Endodermal cell (in vitro differentiated cells): ENCODE data around the gene TFAM. TPM values are rescaled to one million over a fixed set of nuclear protein-coding genes. Genes with fewer than 3 reads are reported as not detected.

Experiments used
- DNase-seq: peaks from one replicate; pipeline ENCODE4 v3.0.0-alpha.2; 2017
- H3K27ac ChIP-seq: 2 replicates; pipeline ENCODE4 v1.5.1; 2013; ENCODE audit warnings: mild to moderate bottlenecking, low read depth, low read length, moderate library complexity
- H3K27me3 ChIP-seq: 2 replicates; pipeline ENCODE4 v1.6.1; 2013; ENCODE audit warnings: mild to moderate bottlenecking, low read length, moderate library complexity; ENCODE audit not compliant: insufficient read depth, control insufficient read depth, poor library complexity, severe bottlenecking
- H3K36me3 ChIP-seq: 2 replicates; pipeline ENCODE4 v1.7.0; 2013; ENCODE audit warnings: mild to moderate bottlenecking, low read length, moderate library complexity; ENCODE audit not compliant: control insufficient read depth, insufficient read depth
- H3K4me1 ChIP-seq: one replicate; pipeline ENCODE4 v1.7.0; 2013; ENCODE audit warnings: low read length; ENCODE audit not compliant: control insufficient read depth, insufficient read depth
- H3K4me3 ChIP-seq: 2 replicates; pipeline ENCODE4 v1.5.1; 2013; ENCODE audit warnings: mild to moderate bottlenecking, low read length, moderate library complexity
- H3K9ac ChIP-seq: 2 replicates; pipeline ENCODE4 v1.6.1; 2013; ENCODE audit warnings: mild to moderate bottlenecking, low read length, moderate library complexity; ENCODE audit not compliant: poor library complexity, severe bottlenecking; ENCODE audit errors: extremely low read depth
- H3K9me3 ChIP-seq: 2 replicates; pipeline ENCODE4 v1.6.1; 2013; ENCODE audit warnings: mild to moderate bottlenecking, low read length, moderate library complexity; ENCODE audit not compliant: control insufficient read depth
- H3K27ac Mint-ChIP-seq: 2 replicates; pipeline ENCODE4 v1.8.0; 2020; ENCODE audit warnings: mixed read lengths
- H3K27me3 Mint-ChIP-seq: 2 replicates; pipeline ENCODE4 v1.8.0; 2021; ENCODE audit warnings: mild to moderate bottlenecking, mixed read lengths; ENCODE audit not compliant: insufficient read depth
- H3K36me3 Mint-ChIP-seq: 2 replicates; pipeline ENCODE4 v1.8.0; 2020; ENCODE audit warnings: low read depth, mixed read lengths
- H3K4me1 Mint-ChIP-seq: 2 replicates; pipeline ENCODE4 v1.8.0; 2020; ENCODE audit warnings: mixed read lengths
- H3K4me3 Mint-ChIP-seq: 2 replicates; pipeline ENCODE4 v1.8.0; 2020; ENCODE audit warnings: mild to moderate bottlenecking, moderate library complexity, mixed read lengths
- H3K9me3 Mint-ChIP-seq: 2 replicates; pipeline ENCODE4 v1.8.0; 2020; ENCODE audit warnings: mild to moderate bottlenecking, mixed read lengths
- WGBS, 2 experiments: methylation state at CpG; one replicate each; pipeline versions ENCODE4 v1.1.5 to v1.1.7; 2013; ENCODE audit warnings: missing lambda C conversion rate in 2 of 2, mixed read lengths in 1 of 2; ENCODE audit not compliant: insufficient coverage in 1 of 2, insufficient read length in 1 of 2; 5-methylcytosine and 5-hydroxymethylcytosine counted together
- total RNA-seq, 2 donors: library from RNA; stranded (reverse); fragmentation: NEBNext Ultra II Directional in 1 of 2; extraction: Animal tissue kit (Norgen Biotek cat#: 25700) in 1 of 2; gene quantifications; 2 replicates in 1 of 2; 3 replicates in 1 of 2; pipeline ENCODE4 v1.2.1, GENCODE V29; 2021
- TF ChIP-seq, protein P1 (sequence below): fragments of 200-600 bp; sonication (generic); conservative IDR thresholded peaks from 2 replicates; pipeline ENCODE4 v1.5.0; 2021; ENCODE audit warnings: antibody characterized with exemption, mild to moderate bottlenecking

TFAM gene
- total RNA-seq, 2 donors from 2014 or later: 68.6 to 72.9 TPM

DNA sequence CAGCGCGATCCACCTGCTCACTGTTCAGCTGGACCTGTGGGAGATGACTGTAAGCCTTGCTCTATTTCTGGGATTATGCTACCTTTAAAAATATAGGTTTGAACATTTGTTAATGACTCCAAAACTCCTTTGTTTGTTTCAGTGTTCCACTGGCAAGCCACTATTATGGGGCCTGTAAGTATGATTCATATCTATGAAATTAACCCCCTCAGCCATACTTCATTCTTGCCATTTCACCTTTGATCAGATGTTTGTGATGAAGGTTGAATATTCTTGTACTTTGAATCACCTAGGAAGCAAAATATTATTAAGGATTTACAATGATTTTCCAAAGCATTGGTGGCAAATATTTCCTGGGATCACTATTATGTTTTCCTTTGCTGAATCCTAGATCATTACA lies 23.9 kb upstream of the TFAM start:
- Histone ChIP-seq H3K27me3 (no peaks in the 10 kb centered on the region), H3K4me3 (no peak overlapping the region), H3K9me3 (no peaks in the 10 kb centered on the region), H3K27ac (no peak overlapping the region), H3K4me1 (no peaks in the 10 kb centered on the region), H3K36me3 (peaks cover 41% of the 10 kb centered on the region), H3K9ac (no peak overlapping the region)
- Mint-ChIP-seq H3K36me3 (peaks cover 12% of the 10 kb centered on the region), H3K4me1 (no peaks in the 10 kb centered on the region), H3K9me3 (no peaks in the 10 kb centered on the region), H3K4me3 (no peak overlapping the region), H3K27me3 (no peaks in the 10 kb centered on the region), H3K27ac (no peak overlapping the region)
- WGBS, 2 experiments: 98% methylated on average over 2 of the region's 2 CpGs; no CpG with 5 or more reads in 1 of the 2 experiments
- TF ChIP-seq, protein P1, sequence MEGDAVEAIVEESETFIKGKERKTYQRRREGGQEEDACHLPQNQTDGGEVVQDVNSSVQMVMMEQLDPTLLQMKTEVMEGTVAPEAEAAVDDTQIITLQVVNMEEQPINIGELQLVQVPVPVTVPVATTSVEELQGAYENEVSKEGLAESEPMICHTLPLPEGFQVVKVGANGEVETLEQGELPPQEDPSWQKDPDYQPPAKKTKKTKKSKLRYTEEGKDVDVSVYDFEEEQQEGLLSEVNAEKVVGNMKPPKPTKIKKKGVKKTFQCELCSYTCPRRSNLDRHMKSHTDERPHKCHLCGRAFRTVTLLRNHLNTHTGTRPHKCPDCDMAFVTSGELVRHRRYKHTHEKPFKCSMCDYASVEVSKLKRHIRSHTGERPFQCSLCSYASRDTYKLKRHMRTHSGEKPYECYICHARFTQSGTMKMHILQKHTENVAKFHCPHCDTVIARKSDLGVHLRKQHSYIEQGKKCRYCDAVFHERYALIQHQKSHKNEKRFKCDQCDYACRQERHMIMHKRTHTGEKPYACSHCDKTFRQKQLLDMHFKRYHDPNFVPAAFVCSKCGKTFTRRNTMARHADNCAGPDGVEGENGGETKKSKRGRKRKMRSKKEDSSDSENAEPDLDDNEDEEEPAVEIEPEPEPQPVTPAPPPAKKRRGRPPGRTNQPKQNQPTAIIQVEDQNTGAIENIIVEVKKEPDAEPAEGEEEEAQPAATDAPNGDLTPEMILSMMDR: no peak
- DNase-seq: no peak

DNA sequence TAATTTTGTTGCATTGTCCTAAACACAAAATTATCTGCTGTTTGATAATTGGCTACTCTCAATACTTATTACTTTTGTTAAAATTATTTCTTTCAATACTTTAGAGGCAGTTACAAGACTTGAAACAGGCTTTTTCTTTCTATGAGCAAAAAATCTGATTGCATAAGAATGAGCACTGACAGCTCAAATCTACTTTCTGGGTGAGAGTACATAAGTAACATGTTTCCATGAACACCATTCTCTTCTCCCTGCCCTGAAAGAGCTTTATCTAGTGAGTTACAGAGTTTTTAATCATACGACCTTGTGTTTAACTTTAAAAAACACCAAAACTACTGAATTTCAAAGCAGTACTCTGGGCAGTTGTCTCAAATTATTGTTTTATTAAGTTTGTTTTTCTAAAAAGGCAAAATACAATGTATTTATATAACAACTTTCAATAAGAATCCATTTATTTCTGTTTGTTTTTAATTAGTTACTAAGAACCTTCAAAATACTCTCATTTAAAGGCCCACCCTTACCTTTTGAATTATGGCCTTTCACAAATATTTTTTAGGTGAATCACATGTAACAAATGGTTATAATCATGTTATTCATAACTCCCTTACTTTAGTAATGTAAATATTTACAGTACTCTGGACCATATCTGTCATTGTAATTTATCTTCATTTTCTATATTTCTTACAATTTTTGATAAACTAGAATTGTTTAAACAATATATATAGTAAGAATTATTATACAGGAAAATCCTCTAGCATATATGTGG lies 23.0 kb upstream of the TFAM start:
- no peaks in the 10 kb centered on the region for H3K27me3 Mint-ChIP-seq
- H3K27ac Mint-ChIP-seq: no peak overlapping the region
- no peaks in the 10 kb centered on the region for H3K4me1 ChIP-seq
- no peak overlapping the region for H3K9ac ChIP-seq
- 100% methylated on average over 1 of the region's 1 CpG; no CpG with 5 or more reads in 1 of the 2 experiments for WGBS, 2 experiments
- H3K4me1 Mint-ChIP-seq: no peaks in the 10 kb centered on the region
- no peaks in the 10 kb centered on the region for H3K27me3 ChIP-seq
- H3K4me3 ChIP-seq: no peak overlapping the region
- H3K36me3 ChIP-seq: peaks cover 41% of the 10 kb centered on the region
- TF ChIP-seq, protein P1: no peak
- DNase-seq: no peak
- H3K9me3 ChIP-seq: no peaks in the 10 kb centered on the region
- H3K4me3 Mint-ChIP-seq: no peak overlapping the region
- no peaks in the 10 kb centered on the region for H3K9me3 Mint-ChIP-seq
- H3K36me3 Mint-ChIP-seq: peaks cover 12% of the 10 kb centered on the region
- H3K27ac ChIP-seq: no peak overlapping the region

DNA sequence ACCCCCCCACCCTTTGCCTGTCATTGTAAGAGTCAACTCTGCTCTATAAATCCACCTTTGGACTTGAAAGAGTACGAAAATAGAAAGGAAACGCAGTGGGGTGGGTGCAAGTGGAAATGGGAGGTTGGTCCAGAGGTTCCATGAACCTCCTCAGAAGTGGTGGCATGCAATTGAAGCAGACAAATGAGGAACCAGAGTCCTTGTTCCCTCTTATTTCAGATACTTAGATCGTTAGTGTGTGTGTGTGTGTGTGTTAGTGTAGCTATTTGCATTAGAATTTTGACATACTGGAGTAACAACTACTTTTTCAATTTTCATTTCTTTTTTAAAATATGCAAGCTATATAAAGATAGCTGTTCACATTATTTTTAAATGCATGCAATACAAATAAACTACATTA lies 18.1 kb upstream of the TFAM start:
- Mint-ChIP-seq H3K36me3 (peaks cover 12% of the 10 kb centered on the region), H3K4me3 (no peak overlapping the region), H3K27ac (no peak overlapping the region), H3K27me3 (no peaks in the 10 kb centered on the region), H3K4me1 (no peaks in the 10 kb centered on the region), H3K9me3 (no peaks in the 10 kb centered on the region)
- DNase-seq: no peak
- Histone ChIP-seq H3K4me3 (no peak overlapping the region), H3K4me1 (no peaks in the 10 kb centered on the region), H3K9me3 (no peaks in the 10 kb centered on the region), H3K27ac (no peak overlapping the region), H3K9ac (no peak overlapping the region), H3K36me3 (peaks cover 44% of the 10 kb centered on the region), H3K27me3 (no peaks in the 10 kb centered on the region)
- TF ChIP-seq, protein P1: no peak
- 80 to 94% methylated on average over 1 to 2 of the region's 3 CpGs for WGBS, 2 experiments
